Measurements from ENCODE around the gene EML5. TPM values are rescaled to one million over a fixed set of nuclear protein-coding genes. Genes with fewer than 3 reads are reported as not detected.

The EML5 gene
- 0.61 TPM for polyA plus RNA-seq

- no peaks in the 10 kb centered on the region for H3K27me3 Mint-ChIP-seq
- H3K4me1 Mint-ChIP-seq, result peaks cover 4 to 18% (median 13%) of the 10 kb centered on the region in 3 donors
- H3K4me3 Mint-ChIP-seq, result peak within 1 kb of the TSS; percentile 89 to 97 (median 94)
- peak within 1 kb of the TSS; percentile 89 to 94 (median 93) for H3K27ac Mint-ChIP-seq
- no peaks in the 10 kb centered on the region for H3K36me3 Mint-ChIP-seq
- no peaks in the 10 kb centered on the region for H3K9me3 Mint-ChIP-seq
Measured at GRCh38 chr14:88792473-88793258, at the start of gene EML5. EML5 (minus strand) TSS chr14:88792953; CDS start chr14:88792503, 450 bp downstream.

- peaks cover 7% of the 10 kb centered on the region for H3K36me3 Mint-ChIP-seq
- H3K27me3 Mint-ChIP-seq, result no peaks in the 10 kb centered on the region
- no peak overlapping the region for H3K4me3 Mint-ChIP-seq
- H3K4me1 Mint-ChIP-seq, result peaks cover 0 to 3% (median 1%) of the 10 kb centered on the region in 3 donors
- no peaks in the 10 kb centered on the region for H3K9me3 Mint-ChIP-seq
- H3K27ac Mint-ChIP-seq, result no peak overlapping the region
Measured at GRCh38 chr14:88842414-88842813, 49.7 kb upstream of the EML5 start.

GRCh38 chr14:88841741-88842140 is 49.0 kb upstream of the EML5 start:
- H3K27ac Mint-ChIP-seq, result no peak overlapping the region
- H3K9me3 Mint-ChIP-seq, result no peaks in the 10 kb centered on the region
- H3K27me3 Mint-ChIP-seq, result no peaks in the 10 kb centered on the region
- peaks cover 0 to 3% (median 2%) of the 10 kb centered on the region in 3 donors for H3K4me1 Mint-ChIP-seq
- H3K36me3 Mint-ChIP-seq, result peaks cover 7% of the 10 kb centered on the region
- H3K4me3 Mint-ChIP-seq, result no peak overlapping the region

- peaks cover 0 to 3% (median 1%) of the 10 kb centered on the region in 3 donors for H3K4me1 Mint-ChIP-seq
- H3K9me3 Mint-ChIP-seq, result no peaks in the 10 kb centered on the region
- H3K27ac Mint-ChIP-seq, result no peak overlapping the region
- no peaks in the 10 kb centered on the region for H3K27me3 Mint-ChIP-seq
- peaks cover 5% of the 10 kb centered on the region for H3K36me3 Mint-ChIP-seq
- H3K4me3 Mint-ChIP-seq, result no peak overlapping the region
Measured at GRCh38 chr14:88840926-88841325, 48.2 kb upstream of the EML5 start.

- no peak overlapping the region for H3K4me3 Mint-ChIP-seq
- no peaks in the 10 kb centered on the region for H3K27me3 Mint-ChIP-seq
- peaks cover 4% of the 10 kb centered on the region for H3K36me3 Mint-ChIP-seq
- no peaks in the 10 kb centered on the region for H3K9me3 Mint-ChIP-seq
- H3K27ac Mint-ChIP-seq, result no peak overlapping the region
- peaks cover 0 to 1% (median 0%) of the 10 kb centered on the region in 3 donors for H3K4me1 Mint-ChIP-seq
Measured at GRCh38 chr14:88838015-88838414, 45.3 kb upstream of the EML5 start.

GRCh38 chr14:88837495-88837894 is 44.7 kb upstream of the EML5 start:
- Mint-ChIP-seq H3K4me1 (peaks cover 0 to 1% (median 0%) of the 10 kb centered on the region in 3 donors), H3K9me3 (no peaks in the 10 kb centered on the region), H3K36me3 (peaks cover 4% of the 10 kb centered on the region)

GRCh38 chr14:88835661-88836060 is 42.9 kb upstream of the EML5 start:
- no peaks in the 10 kb centered on the region for H3K27me3 Mint-ChIP-seq
- no peaks in the 10 kb centered on the region for H3K36me3 Mint-ChIP-seq
- H3K9me3 Mint-ChIP-seq, result no peaks in the 10 kb centered on the region
- peaks cover 0 to 1% (median 0%) of the 10 kb centered on the region in 3 donors for H3K4me1 Mint-ChIP-seq
- H3K4me3 Mint-ChIP-seq, result no peak overlapping the region
- H3K27ac Mint-ChIP-seq, result no peak overlapping the region

More at GRCh38 chr14:88837495-88837894, 44.7 kb upstream of the EML5 start:
- Mint-ChIP-seq H3K27me3 (no peaks in the 10 kb centered on the region), H3K27ac (peak overlapping the region in 1 of 3 donors; percentile 7), H3K4me3 (no peak overlapping the region)

- no peak overlapping the region for H3K27ac Mint-ChIP-seq
- H3K4me3 Mint-ChIP-seq, result no peak overlapping the region
- peaks cover 0 to 1% (median 0%) of the 10 kb centered on the region in 3 donors for H3K4me1 Mint-ChIP-seq
- H3K9me3 Mint-ChIP-seq, result no peaks in the 10 kb centered on the region
- H3K36me3 Mint-ChIP-seq, result no peaks in the 10 kb centered on the region
- H3K27me3 Mint-ChIP-seq, result no peaks in the 10 kb centered on the region
Measured at GRCh38 chr14:88834883-88835431, 42.2 kb upstream of the EML5 start.

- Mint-ChIP-seq H3K27ac (no peak overlapping the region), H3K4me1 (peaks cover 2 to 7% (median 5%) of the 10 kb centered on the region in 3 donors)
Measured at GRCh38 chr14:88831284-88831683, 38.5 kb upstream of the EML5 start.

GRCh38 chr14:88829685-88830302 is 37.0 kb upstream of the EML5 start:
- Mint-ChIP-seq H3K4me3 (no peak overlapping the region), H3K27ac (no peak overlapping the region), H3K36me3 (no peaks in the 10 kb centered on the region), H3K9me3 (no peaks in the 10 kb centered on the region), H3K27me3 (peaks cover 2% of the 10 kb centered on the region), H3K4me1 (peaks cover 2 to 12% (median 12%) of the 10 kb centered on the region in 3 donors)

More at GRCh38 chr14:88831284-88831683, 38.5 kb upstream of the EML5 start:
- peaks cover 2% of the 10 kb centered on the region for H3K27me3 Mint-ChIP-seq
- no peak overlapping the region for H3K4me3 Mint-ChIP-seq
- H3K9me3 Mint-ChIP-seq, result no peaks in the 10 kb centered on the region
- no peaks in the 10 kb centered on the region for H3K36me3 Mint-ChIP-seq

- Mint-ChIP-seq H3K4me3 (no peak overlapping the region), H3K27me3 (peaks cover 2% of the 10 kb centered on the region), H3K9me3 (no peaks in the 10 kb centered on the region), H3K4me1 (peaks cover 2 to 16% (median 12%) of the 10 kb centered on the region in 3 donors), H3K36me3 (no peaks in the 10 kb centered on the region), H3K27ac (no peak overlapping the region)
Measured at GRCh38 chr14:88829188-88829587, 36.4 kb upstream of the EML5 start.

GRCh38 chr14:88825503-88825902 is 32.8 kb upstream of the EML5 start:
- Mint-ChIP-seq H3K4me3 (peak overlapping the region in 3 of 4 donors; percentile 83 to 98 (median 95)), H3K9me3 (no peaks in the 10 kb centered on the region), H3K27me3 (peaks cover 2% of the 10 kb centered on the region), H3K36me3 (no peaks in the 10 kb centered on the region), H3K27ac (peak overlapping the region in 2 of 3 donors; percentile 61 to 100), H3K4me1 (peaks cover 2 to 20% (median 16%) of the 10 kb centered on the region in 3 donors)

- H3K36me3 Mint-ChIP-seq, result no peaks in the 10 kb centered on the region
- no peaks in the 10 kb centered on the region for H3K9me3 Mint-ChIP-seq
- H3K27ac Mint-ChIP-seq, result peak overlapping the region; percentile 61 to 100 (median 91)
- H3K27me3 Mint-ChIP-seq, result peaks cover 2% of the 10 kb centered on the region
- peaks cover 2 to 20% (median 16%) of the 10 kb centered on the region in 3 donors for H3K4me1 Mint-ChIP-seq
- peak overlapping the region; percentile 83 to 98 (median 96) for H3K4me3 Mint-ChIP-seq
Measured at GRCh38 chr14:88825078-88825458, 32.3 kb upstream of the EML5 start.

- Mint-ChIP-seq H3K4me1 (peaks cover 2 to 20% (median 15%) of the 10 kb centered on the region in 3 donors), H3K4me3 (peak within 1 kb of the TSS; percentile 83 to 98 (median 96)), H3K27ac (peak within 1 kb of the TSS; percentile 100), H3K36me3 (no peaks in the 10 kb centered on the region), H3K9me3 (no peaks in the 10 kb centered on the region), H3K27me3 (peaks cover 2% of the 10 kb centered on the region)
Measured at GRCh38 chr14:88824314-88825077, 31.7 kb upstream of the EML5 start, which contains the start of gene TTC8. TTC8 (plus strand) TSS chr14:88824651; CDS start chr14:88824708, 57 bp downstream.

All from IgD-negative memory B cell (primary cell).